Right lung (tissue), 5 donors: ENCODE data around the gene ADAR. TPM values are rescaled to one million over a fixed set of nuclear protein-coding genes. Genes with fewer than 3 reads are reported as not detected.

Experiments used
- DNase-seq, 2 donors: peaks; one replicate each; pipeline ENCODE4 v3.0.0-alpha.2; 2013
- polyA plus RNA-seq, 5 donors: library from polyadenylated mRNA; unstranded; fragments of 120-200 nt; gene quantifications; one replicate each; pipeline versions ENCODE4 v1.2.1 to v1.2.3, GENCODE V29; 2013; ENCODE audit warnings: inconsistent platforms in 1 of 5, low replicate concordance in 1 of 5; ENCODE audit not compliant: insufficient read length in 5 of 5, insufficient read depth in 1 of 5

ADAR gene
- polyA plus RNA-seq, 5 donors, result 123 to 154 (median 139) TPM

DNA sequence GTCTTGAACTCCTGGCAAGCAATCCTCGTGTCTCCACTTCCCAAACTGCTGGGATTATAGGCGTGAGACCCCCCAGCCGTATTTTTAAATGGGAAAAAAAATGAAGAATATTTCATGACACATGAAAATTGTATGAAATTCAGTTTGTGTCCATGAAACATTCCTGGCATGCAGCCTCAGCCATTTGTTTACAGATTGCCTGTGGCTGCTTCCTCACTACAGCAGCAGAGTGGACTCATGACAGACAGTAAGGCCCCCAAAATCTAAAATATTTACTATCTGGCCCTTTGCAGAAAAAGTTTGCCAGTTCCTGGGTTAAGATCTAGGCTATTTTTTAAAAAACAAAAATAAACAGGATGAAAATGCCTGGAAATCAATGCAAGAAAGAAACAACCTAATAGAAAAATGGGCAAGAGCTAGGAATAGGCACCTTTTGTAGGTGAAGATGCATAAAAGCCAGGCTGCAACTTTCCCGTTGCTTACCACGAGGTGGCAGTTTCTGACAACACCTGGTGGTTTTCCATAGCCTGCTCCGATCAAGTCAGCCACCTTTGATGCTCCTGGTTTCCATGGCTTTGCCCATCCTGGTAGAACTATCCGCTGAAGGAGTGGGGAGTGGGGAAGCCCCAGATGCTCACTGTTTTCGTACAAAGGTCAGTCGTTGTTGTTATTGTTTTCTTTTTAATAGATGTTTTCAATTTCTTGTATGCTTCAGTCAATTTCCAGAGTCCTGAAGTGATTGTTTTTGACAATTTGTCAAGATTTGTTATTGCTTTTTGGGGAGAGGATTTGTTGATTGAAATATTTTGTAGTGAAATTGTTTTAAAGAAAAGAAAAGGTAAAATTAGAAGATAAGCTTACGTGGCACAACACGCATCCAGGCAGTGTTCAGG lies 73.8 kb downstream of the ADAR start:
- DNase-seq, result no peak

Other genes with a start within 250 kb of the ADAR start
- 1 to 10 TPM; 3.9 to 5.7 (median 5.2) TPM for gene IL6R, start 202.8 kb downstream of the ADAR start, polyA plus RNA-seq
- gene TDRD10, start 106.0 kb downstream of the ADAR start, polyA plus RNA-seq, result 1 to 10 TPM; 1.9 to 4.5 (median 3.1) TPM
- 10 to 100 TPM; 16.9 to 20.7 (median 18.3) TPM for gene SHE, start 105.8 kb downstream of the ADAR start, polyA plus RNA-seq
- 100 to 1,000 TPM in 4 of 5 donors, 10 to 100 TPM in 1; 90.2 to 111 (median 107) TPM for gene UBE2Q1, start 49.5 kb downstream of the ADAR start, polyA plus RNA-seq
- gene CHRNB2, start 40.4 kb downstream of the ADAR start, polyA plus RNA-seq, result under 1 TPM; 0.41 to 0.68 (median 0.60) TPM